ENCODE data around the gene COX4I1. TPM values are rescaled to one million over a fixed set of nuclear protein-coding genes. Genes with fewer than 3 reads are reported as not detected.
"Not testable (repeated sequence)": the region's sequence is repeated elsewhere in the genome, so short reads cannot be mapped to it uniquely, and the experiment has no call there.

COX4I1 gene
- polyA plus RNA-seq, 4 donors, result 370 to 440 (median 384) TPM

- peak in 2 of 4 donors; percentile 41 to 51 for DNase-seq (ENCODE audit: low read depth in 4 of 4, low spot score in 2 of 4)
These were observed 22.1 kb downstream of the COX4I1 start for GRCh38 chr16:85821390-85822135.

- DNase-seq (ENCODE audit: low read depth in 4 of 4, low spot score in 2 of 4), result no peak
These were observed 22.6 kb downstream of the COX4I1 start for GRCh38 chr16:85822145-85822544.

GRCh38 chr16:85823328-85823920 lies 23.9 kb downstream of the COX4I1 start:
- no peak for DNase-seq (ENCODE audit: low read depth in 4 of 4, low spot score in 2 of 4)

GRCh38 chr16:85824161-85825135 lies 25.0 kb downstream of the COX4I1 start:
- no peak for DNase-seq (ENCODE audit: low read depth in 4 of 4, low spot score in 2 of 4)

GRCh38 chr16:85825326-85825725 lies 25.8 kb downstream of the COX4I1 start:
- no peak for DNase-seq (ENCODE audit: low read depth in 4 of 4, low spot score in 2 of 4)

- DNase-seq (ENCODE audit: low read depth in 4 of 4, low spot score in 2 of 4), result no peak
These were observed 27.3 kb downstream of the COX4I1 start for GRCh38 chr16:85826686-85827247.

GRCh38 chr16:85828166-85828565 lies 28.7 kb downstream of the COX4I1 start:
- DNase-seq (ENCODE audit: low read depth in 4 of 4, low spot score in 2 of 4), result no peak

GRCh38 chr16:85829171-85829719 lies 29.8 kb downstream of the COX4I1 start:
- DNase-seq (ENCODE audit: low read depth in 4 of 4, low spot score in 2 of 4), result no peak

- no peak for DNase-seq (ENCODE audit: low read depth in 4 of 4, low spot score in 2 of 4)
These were observed 30.4 kb downstream of the COX4I1 start for GRCh38 chr16:85829751-85830445.

GRCh38 chr16:85830821-85831220 lies 31.3 kb downstream of the COX4I1 start:
- no peak for DNase-seq (ENCODE audit: low read depth in 4 of 4, low spot score in 2 of 4)

- no peak for DNase-seq (ENCODE audit: low read depth in 4 of 4, low spot score in 2 of 4)
These were observed 33.2 kb downstream of the COX4I1 start for GRCh38 chr16:85832570-85833218.

- DNase-seq (ENCODE audit: low read depth in 4 of 4, low spot score in 2 of 4), result no peak
These were observed 33.9 kb downstream of the COX4I1 start for GRCh38 chr16:85833219-85833920.

GRCh38 chr16:85834741-85835140 lies 35.2 kb downstream of the COX4I1 start:
- no peak for DNase-seq (ENCODE audit: low read depth in 4 of 4, low spot score in 2 of 4)

GRCh38 chr16:85835227-85835751 lies 35.8 kb downstream of the COX4I1 start:
- DNase-seq (ENCODE audit: low read depth in 4 of 4, low spot score in 2 of 4), result no peak

GRCh38 chr16:85835956-85836705 lies 36.6 kb downstream of the COX4I1 start:
- DNase-seq (ENCODE audit: low read depth in 4 of 4, low spot score in 2 of 4), result no peak

GRCh38 chr16:85836706-85837582 lies 37.4 kb downstream of the COX4I1 start:
- DNase-seq (ENCODE audit: low read depth in 4 of 4, low spot score in 2 of 4), result no peak

GRCh38 chr16:85837654-85838053 lies 38.2 kb downstream of the COX4I1 start:
- DNase-seq (ENCODE audit: low read depth in 4 of 4, low spot score in 2 of 4), result not testable (repeated sequence)

Data from left renal cortex interstitium (tissue), 4 donors.